CD8-positive, alpha-beta memory T cell (primary cell): ENCODE results near the gene PTPN14. TPM values are rescaled to one million over a fixed set of nuclear protein-coding genes. Genes with fewer than 3 reads are reported as not detected.
A peak's percentile ranks its signal among the peaks of the same experiment; 100 is the strongest.

ENCODE experiments used
- CTCF ChIA-PET: fragments of 350-600 bp; sonication (Branson Sonifier 250); formaldehyde crosslinking; loops from one replicate; lab custom pipeline; 2021; ENCODE audit warnings: antibody characterized with exemption; lab: Charles Lee
- POLR2A ChIA-PET: fragments of 350-600 bp; sonication (Branson Sonifier 250); formaldehyde crosslinking; loops from one replicate; lab custom pipeline; 2021; ENCODE audit warnings: antibody characterized with exemption; lab: Charles Lee
- DNase-seq, 5 donors: peaks; one replicate each; pipeline versions ENCODE4 v3.0.0 to v3.0.0-alpha.2; 2020 to 2022; ENCODE audit warnings: mixed read lengths in 1 of 5
- H3K27ac ChIP-seq: one replicate; pipeline ENCODE4 v1.7.0; 2013; ENCODE audit warnings: low read depth, mild to moderate bottlenecking, low read length, moderate library complexity
- H3K27me3 ChIP-seq: 2 replicates; pipeline ENCODE4 v1.7.0; 2013; ENCODE audit warnings: low read length, mild to moderate bottlenecking; ENCODE audit not compliant: insufficient read depth, poor library complexity, severe bottlenecking
- H3K36me3 ChIP-seq: 2 replicates; pipeline ENCODE4 v1.7.0; 2013; ENCODE audit warnings: mild to moderate bottlenecking, low read length, moderate library complexity; ENCODE audit not compliant: insufficient read depth
- H3K4me1 ChIP-seq: 2 replicates; pipeline ENCODE4 v1.7.0; 2013; ENCODE audit warnings: mild to moderate bottlenecking, low read length, moderate library complexity; ENCODE audit not compliant: insufficient read depth
- H3K4me3 ChIP-seq: 2 replicates; pipeline ENCODE4 v1.7.0; 2013; ENCODE audit warnings: mild to moderate bottlenecking, low read length
- H3K9me3 ChIP-seq: 2 replicates; pipeline ENCODE4 v1.7.0; 2013; ENCODE audit warnings: mild to moderate bottlenecking, low read length
- H3K27ac Mint-ChIP-seq, 8 donors: one replicate each; pipeline ENCODE4 v1.8.0; 2020 to 2021; ENCODE audit warnings: mixed read lengths in 8 of 8, mild to moderate bottlenecking in 6 of 8, inconsistent platforms in 3 of 8, moderate library complexity in 3 of 8
- H3K27me3 Mint-ChIP-seq, 2 donors: one replicate each; pipeline ENCODE4 v1.8.0; 2020 to 2021; ENCODE audit warnings: mixed read lengths in 2 of 2, mild to moderate bottlenecking in 1 of 2, moderate library complexity in 1 of 2
- H3K36me3 Mint-ChIP-seq, 3 donors: one replicate each; pipeline ENCODE4 v1.8.0; 2020 to 2021; ENCODE audit warnings: mixed read lengths in 3 of 3, inconsistent platforms in 1 of 3, mild to moderate bottlenecking in 1 of 3
- H3K4me1 Mint-ChIP-seq, 3 donors: one replicate each; pipeline ENCODE4 v1.8.0; 2020 to 2021; ENCODE audit warnings: mixed read lengths in 3 of 3, inconsistent platforms in 1 of 3, mild to moderate bottlenecking in 1 of 3
- H3K4me3 Mint-ChIP-seq, 7 donors: one replicate each; pipeline ENCODE4 v1.8.0; 2020 to 2021; ENCODE audit warnings: mixed read lengths in 7 of 7, mild to moderate bottlenecking in 6 of 7, moderate library complexity in 4 of 7, inconsistent platforms in 2 of 7
- H3K9me3 Mint-ChIP-seq, 5 donors: one replicate each; pipeline ENCODE4 v1.8.0; 2020 to 2022; ENCODE audit warnings: mixed read lengths in 5 of 5, mild to moderate bottlenecking in 3 of 5, moderate library complexity in 2 of 5, inconsistent platforms in 1 of 5
- polyA plus RNA-seq: library from polyadenylated mRNA; unstranded; fragments of 300-500 nt; fragmentation: Illumina TruSeq; gene quantifications from one replicate; pipeline ENCODE4 v1.2.3, GENCODE V29; 2021
- total RNA-seq, 2 experiments: library from RNA; stranded (reverse); gene quantifications; one replicate each; pipeline ENCODE4 v1.2.3, GENCODE V29; 2021

PTPN14 gene
- total and polyA plus RNA-seq, 3 experiments from 2014 or later: 0.70 to 0.91 (median 0.79) TPM

DNA sequence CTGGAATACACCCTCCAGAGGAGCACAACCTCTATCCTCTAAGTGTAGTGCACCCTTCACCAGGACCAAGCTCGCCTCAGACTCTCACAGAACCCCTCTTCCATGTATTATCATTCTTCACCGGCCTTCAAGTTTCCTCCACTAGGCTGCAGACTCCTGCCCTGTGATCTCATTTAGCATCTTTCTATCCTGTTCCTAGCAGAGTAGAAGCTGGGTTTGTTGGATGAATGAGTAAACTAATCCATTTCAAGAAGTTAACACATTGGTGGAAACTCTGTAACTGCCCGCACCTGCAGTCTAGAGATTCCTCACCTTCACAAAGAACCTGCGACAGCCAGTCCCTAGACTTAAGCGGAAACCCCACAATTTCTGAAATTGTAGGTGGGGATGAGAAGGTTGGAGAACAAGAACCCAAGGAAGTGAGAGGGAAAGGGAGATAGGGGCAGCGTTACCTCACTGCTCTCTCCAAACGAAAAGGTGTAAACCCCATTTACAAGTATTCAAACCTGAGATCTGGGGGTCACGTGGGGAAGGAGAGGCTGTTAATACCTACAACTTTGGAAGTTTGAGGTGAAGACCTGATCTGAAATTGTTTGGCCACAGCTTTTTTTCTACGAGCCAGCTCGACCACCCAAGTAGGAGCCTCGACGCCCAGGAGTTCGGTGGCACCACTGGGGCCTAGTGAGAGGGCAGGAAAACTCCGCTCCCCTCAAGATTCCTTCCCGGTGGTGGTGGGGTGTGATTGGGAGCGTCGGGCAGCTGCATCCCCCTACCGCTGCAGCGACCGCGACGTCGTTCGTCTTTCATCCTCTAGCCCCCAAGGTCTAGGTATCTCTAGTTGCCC lies 1.2 kb downstream of the PTPN14 start:
- no peaks in the 10 kb centered on the region for H3K36me3 Mint-ChIP-seq
- peaks cover 21% of the 10 kb centered on the region for H3K27me3 ChIP-seq

GRCh38 chr1:214549604-214550003 lies 1.8 kb downstream of the PTPN14 start:
- no peak overlapping the region for H3K4me3 ChIP-seq
- ChIA-PET CTCF (no interaction called here), POLR2A (no interaction called here)
- no peaks in the 10 kb centered on the region for H3K36me3 ChIP-seq
- peaks cover 0 to 5% (median 3%) of the 10 kb centered on the region in 3 donors for H3K4me1 Mint-ChIP-seq
- H3K9me3 Mint-ChIP-seq: no peaks in the 10 kb centered on the region
- DNase-seq: no peak
- H3K36me3 Mint-ChIP-seq: no peaks in the 10 kb centered on the region
- peaks cover 21% of the 10 kb centered on the region for H3K27me3 ChIP-seq
- no peak overlapping the region for H3K27ac ChIP-seq
- H3K4me3 Mint-ChIP-seq: no peak overlapping the region
- H3K27me3 Mint-ChIP-seq: peaks cover 20 to 46% of the 10 kb centered on the region in 2 donors
- no peaks in the 10 kb centered on the region for H3K9me3 ChIP-seq
- no peak overlapping the region for H3K27ac Mint-ChIP-seq
- no peaks in the 10 kb centered on the region for H3K4me1 ChIP-seq

More for the DNA sequence above, 1.2 kb downstream of the PTPN14 start:
- peak overlapping the region in 2 of 7 donors; percentile 15 to 28 for H3K4me3 Mint-ChIP-seq
- no peaks in the 10 kb centered on the region for H3K4me1 ChIP-seq
- H3K36me3 ChIP-seq: no peaks in the 10 kb centered on the region
- peaks cover 15 to 46% of the 10 kb centered on the region in 2 donors for H3K27me3 Mint-ChIP-seq
- no peak for DNase-seq
- no peaks in the 10 kb centered on the region for H3K9me3 ChIP-seq
- no peak overlapping the region for H3K4me3 ChIP-seq
- no peak overlapping the region for H3K27ac Mint-ChIP-seq
- no peak overlapping the region for H3K27ac ChIP-seq
- CTCF ChIA-PET: no interaction called here
- H3K9me3 Mint-ChIP-seq: no peaks in the 10 kb centered on the region
- POLR2A ChIA-PET: no interaction called here
- H3K4me1 Mint-ChIP-seq: peaks cover 0 to 5% (median 3%) of the 10 kb centered on the region in 3 donors

DNA sequence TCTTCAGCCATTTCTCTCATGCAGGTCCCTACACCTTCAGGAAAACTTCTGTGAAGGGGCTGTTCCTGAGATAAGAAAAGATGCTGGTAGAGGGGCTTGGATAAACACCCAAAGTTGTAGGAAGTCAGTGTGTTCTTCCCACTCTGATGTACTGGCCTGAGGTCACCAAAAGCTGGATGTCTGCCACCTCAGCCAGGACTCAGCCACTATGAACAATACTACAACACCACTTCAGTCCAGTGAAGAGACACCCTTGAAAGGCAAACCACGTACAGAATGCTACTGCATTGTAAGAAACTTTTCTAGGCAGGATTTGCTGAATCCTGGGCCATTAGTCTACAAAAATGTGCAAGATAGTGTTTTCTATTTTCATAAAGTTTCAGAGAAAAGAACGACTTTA lies 2.4 kb downstream of the PTPN14 start:
- Mint-ChIP-seq H3K9me3 (no peaks in the 10 kb centered on the region), H3K4me3 (no peak overlapping the region), H3K27me3 (peaks cover 20 to 46% of the 10 kb centered on the region in 2 donors), H3K27ac (no peak overlapping the region), H3K36me3 (no peaks in the 10 kb centered on the region), H3K4me1 (peaks cover 0 to 5% (median 3%) of the 10 kb centered on the region in 3 donors)
- ChIA-PET POLR2A (no interaction called here), CTCF (no interaction called here)
- DNase-seq: no peak
- Histone ChIP-seq H3K9me3 (no peaks in the 10 kb centered on the region), H3K4me1 (no peaks in the 10 kb centered on the region), H3K27me3 (peaks cover 21% of the 10 kb centered on the region), H3K27ac (no peak overlapping the region), H3K36me3 (no peaks in the 10 kb centered on the region), H3K4me3 (no peak overlapping the region)

DNA sequence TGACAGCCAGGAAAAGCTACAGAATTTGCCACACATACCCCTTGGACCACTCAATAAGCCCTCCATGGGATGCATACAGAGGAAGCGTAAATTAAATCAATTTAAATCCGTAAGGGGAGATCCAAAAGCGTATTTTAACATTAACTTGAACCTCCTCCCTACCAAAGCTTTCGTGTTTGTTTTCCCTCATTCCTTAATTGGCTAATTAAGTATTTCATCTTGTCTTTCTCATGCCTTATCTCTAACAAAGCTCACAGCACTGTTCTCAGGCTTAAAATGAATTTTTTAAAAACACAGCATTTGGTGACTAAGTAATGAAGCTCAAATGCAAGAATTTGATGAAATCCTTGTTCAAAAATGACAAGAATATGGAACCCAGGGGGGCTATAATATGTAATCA lies 3.1 kb downstream of the PTPN14 start:
- Mint-ChIP-seq H3K4me3 (no peak overlapping the region), H3K27me3 (peaks cover 21 to 42% of the 10 kb centered on the region in 2 donors), H3K27ac (no peak overlapping the region), H3K4me1 (peaks cover 0 to 5% (median 3%) of the 10 kb centered on the region in 3 donors), H3K9me3 (no peaks in the 10 kb centered on the region), H3K36me3 (no peaks in the 10 kb centered on the region)
- ChIA-PET POLR2A (no interaction called here), CTCF (interaction anchor here (1.4 kb wide), 1 partner anchor 11 kb away, joined by 3 read pairs; no protein-coding TSS in a partner anchor)
- DNase-seq: no peak
- H3K4me1 ChIP-seq: no peaks in the 10 kb centered on the region
- no peak overlapping the region for H3K4me3 ChIP-seq
- no peaks in the 10 kb centered on the region for H3K9me3 ChIP-seq
- no peaks in the 10 kb centered on the region for H3K36me3 ChIP-seq
- H3K27me3 ChIP-seq: peaks cover 17% of the 10 kb centered on the region
- no peak overlapping the region for H3K27ac ChIP-seq

DNA sequence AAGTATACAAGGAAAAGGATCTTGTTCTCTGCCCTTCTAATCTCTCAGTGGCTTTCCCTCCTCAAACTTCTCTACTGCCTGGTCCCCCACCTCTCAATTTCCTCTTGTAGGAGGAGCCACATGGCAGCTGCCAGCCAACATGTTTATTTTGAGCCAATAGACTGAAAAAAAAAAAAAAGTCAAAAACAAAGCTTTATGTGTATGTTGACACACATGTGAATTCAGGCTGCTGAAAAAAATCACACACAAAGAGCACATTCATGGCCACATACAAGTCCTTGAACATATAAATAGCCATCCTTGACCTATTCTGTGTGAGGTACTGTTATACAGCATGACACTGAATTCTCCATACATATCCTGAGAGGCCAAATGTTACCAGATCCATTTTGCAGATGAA lies 3.7 kb downstream of the PTPN14 start:
- peaks cover 19 to 43% of the 10 kb centered on the region in 2 donors for H3K27me3 Mint-ChIP-seq
- no peak for DNase-seq
- H3K36me3 ChIP-seq: no peaks in the 10 kb centered on the region
- H3K27ac ChIP-seq: no peak overlapping the region
- ChIA-PET CTCF (interaction anchor here (1.4 kb wide), 1 partner anchor 11 kb away, joined by 3 read pairs; no protein-coding TSS in a partner anchor), POLR2A (no interaction called here)
- no peak overlapping the region for H3K4me3 ChIP-seq
- H3K9me3 Mint-ChIP-seq: no peaks in the 10 kb centered on the region
- H3K27ac Mint-ChIP-seq: peak overlapping the region in 1 of 8 donors; percentile 64
- no peak overlapping the region for H3K4me3 Mint-ChIP-seq
- H3K4me1 ChIP-seq: no peaks in the 10 kb centered on the region
- peaks cover 0 to 5% (median 3%) of the 10 kb centered on the region in 3 donors for H3K4me1 Mint-ChIP-seq
- H3K36me3 Mint-ChIP-seq: no peaks in the 10 kb centered on the region
- peaks cover 17% of the 10 kb centered on the region for H3K27me3 ChIP-seq
- H3K9me3 ChIP-seq: no peaks in the 10 kb centered on the region

DNA sequence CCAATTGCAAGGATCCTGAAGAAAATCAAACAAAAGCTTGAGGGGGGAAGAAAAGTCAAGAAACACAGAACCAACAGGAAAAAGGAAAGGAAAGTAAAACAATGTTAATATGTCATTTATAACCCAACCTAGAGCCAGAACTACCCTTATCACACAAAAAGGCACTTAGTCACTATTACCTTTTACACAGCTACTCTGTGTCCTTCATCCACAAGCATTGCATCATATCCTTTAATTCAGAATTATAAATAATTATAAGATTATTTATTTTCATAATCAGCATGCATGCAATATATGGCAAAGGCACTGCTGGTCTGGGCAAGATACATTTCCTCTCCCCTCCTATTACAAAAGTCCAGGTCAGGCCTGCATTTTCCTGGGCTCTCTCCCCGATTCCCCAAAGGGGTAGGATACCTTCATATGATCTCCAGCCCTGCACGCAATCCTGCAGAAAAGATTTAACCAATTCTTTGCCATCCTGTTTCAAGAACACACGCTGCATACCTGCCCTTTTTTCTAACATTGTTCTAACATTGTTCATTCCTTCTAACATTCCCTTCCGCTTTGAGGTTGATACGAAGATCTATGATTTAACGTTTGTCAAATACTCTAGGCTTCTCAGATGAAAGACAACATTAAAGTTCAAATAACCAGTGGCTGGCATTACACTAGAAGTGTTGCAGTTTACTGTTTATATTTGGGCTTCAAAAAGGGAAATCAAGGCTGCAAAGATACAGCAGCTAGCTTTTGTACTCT lies 4.3 kb downstream of the PTPN14 start:
- Mint-ChIP-seq H3K4me1 (peaks cover 0 to 5% (median 3%) of the 10 kb centered on the region in 3 donors), H3K27ac (no peak overlapping the region), H3K27me3 (peaks cover 15 to 43% of the 10 kb centered on the region in 2 donors), H3K36me3 (no peaks in the 10 kb centered on the region), H3K9me3 (no peaks in the 10 kb centered on the region), H3K4me3 (no peak overlapping the region)
- no peak for DNase-seq
- Histone ChIP-seq H3K4me1 (no peaks in the 10 kb centered on the region), H3K9me3 (no peaks in the 10 kb centered on the region), H3K27ac (no peak overlapping the region), H3K27me3 (peaks cover 17% of the 10 kb centered on the region), H3K4me3 (no peak overlapping the region), H3K36me3 (no peaks in the 10 kb centered on the region)
- ChIA-PET POLR2A (no interaction called here), CTCF (interaction anchor here (1.4 kb wide), 1 partner anchor 10 kb away, joined by 3 read pairs; no protein-coding TSS in a partner anchor)

DNA sequence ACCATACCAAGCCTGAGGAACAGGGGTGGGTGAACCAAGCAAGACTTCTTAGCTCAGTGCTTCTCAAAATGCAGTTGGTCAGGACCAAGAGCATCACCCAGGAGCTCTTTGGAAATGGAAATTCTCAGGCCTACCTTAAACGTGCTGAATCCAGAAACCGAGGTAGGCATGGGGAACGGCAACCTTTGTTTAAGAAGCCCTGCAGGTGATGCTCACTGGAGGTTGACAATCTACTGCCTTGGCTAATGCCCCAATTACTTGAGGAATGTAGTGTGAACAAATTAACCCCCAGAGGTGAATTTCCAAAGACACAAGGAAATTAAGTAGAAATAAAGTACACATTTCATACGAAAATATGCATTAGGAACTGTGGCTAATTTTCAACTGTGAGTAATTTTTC lies 5.3 kb downstream of the PTPN14 start:
- H3K9me3 Mint-ChIP-seq: no peaks in the 10 kb centered on the region

GRCh38 chr1:214545293-214545692 lies 6.1 kb downstream of the PTPN14 start:
- Mint-ChIP-seq H3K27me3 (peaks cover 16 to 38% of the 10 kb centered on the region in 2 donors), H3K4me3 (no peak overlapping the region), H3K36me3 (no peaks in the 10 kb centered on the region), H3K27ac (no peak overlapping the region), H3K4me1 (peaks cover 0 to 3% (median 2%) of the 10 kb centered on the region in 3 donors), H3K9me3 (no peaks in the 10 kb centered on the region)
- H3K36me3 ChIP-seq: no peaks in the 10 kb centered on the region
- no peaks in the 10 kb centered on the region for H3K4me1 ChIP-seq
- H3K9me3 ChIP-seq: no peaks in the 10 kb centered on the region
- no peak for DNase-seq
- H3K27me3 ChIP-seq: peaks cover 12% of the 10 kb centered on the region
- H3K4me3 ChIP-seq: no peak overlapping the region
- ChIA-PET POLR2A (no interaction called here), CTCF (no interaction called here)
- no peak overlapping the region for H3K27ac ChIP-seq

More for the DNA sequence above, 5.3 kb downstream of the PTPN14 start:
- no peak overlapping the region for H3K27ac Mint-ChIP-seq
- Histone ChIP-seq H3K4me3 (no peak overlapping the region), H3K27me3 (peaks cover 17% of the 10 kb centered on the region), H3K4me1 (no peaks in the 10 kb centered on the region), H3K27ac (no peak overlapping the region), H3K36me3 (no peaks in the 10 kb centered on the region), H3K9me3 (no peaks in the 10 kb centered on the region)
- ChIA-PET POLR2A (no interaction called here), CTCF (no interaction called here)
- peaks cover 0 to 5% (median 3%) of the 10 kb centered on the region in 3 donors for H3K4me1 Mint-ChIP-seq
- no peaks in the 10 kb centered on the region for H3K36me3 Mint-ChIP-seq
- DNase-seq: no peak
- no peak overlapping the region for H3K4me3 Mint-ChIP-seq
- H3K27me3 Mint-ChIP-seq: peaks cover 17 to 41% of the 10 kb centered on the region in 2 donors
